GM11168 (cell line): ENCODE data around the gene OSR1.
"Not testable (repeated sequence)": the region's sequence is repeated elsewhere in the genome, so short reads cannot be mapped to it uniquely, and the experiment has no call there.

ENCODE experiments used
- in situ Hi-C: fragments of 300-500 bp; cut with MboI; formaldehyde crosslinking; loops from one replicate; pipeline ENCODE4 v1.12.0; 2022; ENCODE audit warnings: low sequenced_read_pairs; ENCODE audit not compliant: unreplicated experiment

OSR1 gene

GRCh38 chr2:19358242-19359020 lies at the start of gene OSR1:
TSS of gene OSR1 (minus strand) at chr2:19358623. CDS start at chr2:19353805, 4,818 bp downstream.
- in situ Hi-C loops: loop anchor here (10.0 to 25.0 kb wide), 3 partner anchors 496 to 821 kb away; no protein-coding TSS in a partner anchor

DNA sequence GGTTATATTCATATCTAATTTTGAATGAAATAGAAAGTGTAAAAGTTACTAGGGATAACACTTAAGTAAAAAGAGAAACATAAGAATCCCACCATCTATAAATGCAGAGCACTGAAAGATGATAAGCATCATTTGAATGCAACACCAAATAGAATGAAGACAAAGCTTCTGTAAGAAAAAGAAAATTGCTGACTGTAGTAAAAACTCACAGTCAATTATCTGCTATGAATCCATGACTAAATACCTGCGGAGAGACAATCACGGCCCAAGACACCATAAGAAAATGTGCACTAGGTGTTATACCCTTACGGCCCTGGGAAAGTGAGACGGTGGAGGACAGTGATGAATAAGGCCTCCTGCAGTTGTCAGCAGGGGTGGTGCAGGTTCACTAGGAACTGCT lies 45.4 kb upstream of the OSR1 start:
- in situ Hi-C loops: no loop called here

GRCh38 chr2:19392191-19392590 lies 33.8 kb upstream of the OSR1 start:
- in situ Hi-C loops: no loop called here

DNA sequence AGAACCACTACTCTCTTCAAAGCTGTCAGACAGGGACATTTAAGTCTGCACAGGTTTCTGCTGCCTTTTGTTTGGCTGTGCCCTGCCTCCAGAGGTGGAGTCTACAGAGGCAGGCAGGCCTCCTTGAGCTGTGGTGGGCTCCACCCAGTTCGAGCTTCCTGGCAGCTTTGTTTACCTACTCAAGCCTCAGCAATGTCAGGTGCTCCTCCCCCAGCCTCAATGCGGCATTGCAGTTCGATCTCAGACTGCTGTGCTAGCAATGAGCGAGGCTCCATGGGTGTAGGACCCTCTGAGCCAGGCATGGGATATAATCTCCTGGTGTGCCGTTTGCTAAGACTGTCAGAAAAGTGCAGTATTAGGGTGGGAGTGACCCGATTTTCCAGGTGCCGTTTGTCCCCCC lies 31.0 kb upstream of the OSR1 start:
- in situ Hi-C loops: not testable (repeated sequence)

- in situ Hi-C loops: no loop called here
Observed at GRCh38 chr2:19380532-19380931, 22.1 kb upstream of the OSR1 start.

DNA sequence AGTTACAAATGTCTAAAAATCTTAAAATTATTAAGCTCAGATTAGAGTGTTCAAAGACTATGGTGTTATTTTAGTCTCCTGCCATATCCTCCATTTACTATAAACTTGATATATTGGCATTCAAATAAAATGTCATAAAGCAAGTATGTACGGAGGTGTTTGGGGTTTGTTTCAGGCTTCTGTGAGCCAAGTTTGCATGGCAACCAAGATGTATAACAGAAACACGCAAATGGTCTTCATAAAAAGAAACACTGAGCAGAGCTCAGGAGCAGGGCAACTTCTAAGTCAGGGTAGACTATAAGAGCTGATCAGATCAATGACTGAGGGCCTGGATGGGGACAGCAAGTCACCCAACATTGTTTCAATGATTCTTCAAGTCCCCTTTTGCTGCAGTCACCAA lies 20.5 kb upstream of the OSR1 start:
- in situ Hi-C loops: no loop called here

DNA sequence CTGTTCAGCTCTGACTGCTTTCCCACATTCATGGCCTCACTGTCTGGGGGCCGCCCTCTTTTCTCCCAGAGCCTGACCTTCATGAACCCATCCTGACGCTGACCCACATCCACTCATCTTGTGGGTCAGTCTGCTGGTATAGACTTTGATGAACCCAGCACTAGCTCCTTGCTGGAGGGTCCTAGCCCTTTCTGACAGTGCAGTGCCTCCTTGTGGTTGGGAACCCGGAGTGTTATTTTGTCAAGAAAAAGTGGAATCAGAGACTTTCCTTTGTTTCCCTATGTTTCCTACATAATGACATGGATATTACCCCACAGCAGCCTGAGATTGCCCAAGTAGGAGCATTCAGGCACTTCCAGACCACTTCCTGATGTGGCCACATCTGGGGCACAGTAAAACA lies 19.3 kb upstream of the OSR1 start:
- in situ Hi-C loops: no loop called here

GRCh38 chr2:19373352-19373751 lies 14.9 kb upstream of the OSR1 start:
- in situ Hi-C loops: loop anchor here (25.0 kb wide), 2 partner anchors 636 to 836 kb away; no protein-coding TSS in a partner anchor

DNA sequence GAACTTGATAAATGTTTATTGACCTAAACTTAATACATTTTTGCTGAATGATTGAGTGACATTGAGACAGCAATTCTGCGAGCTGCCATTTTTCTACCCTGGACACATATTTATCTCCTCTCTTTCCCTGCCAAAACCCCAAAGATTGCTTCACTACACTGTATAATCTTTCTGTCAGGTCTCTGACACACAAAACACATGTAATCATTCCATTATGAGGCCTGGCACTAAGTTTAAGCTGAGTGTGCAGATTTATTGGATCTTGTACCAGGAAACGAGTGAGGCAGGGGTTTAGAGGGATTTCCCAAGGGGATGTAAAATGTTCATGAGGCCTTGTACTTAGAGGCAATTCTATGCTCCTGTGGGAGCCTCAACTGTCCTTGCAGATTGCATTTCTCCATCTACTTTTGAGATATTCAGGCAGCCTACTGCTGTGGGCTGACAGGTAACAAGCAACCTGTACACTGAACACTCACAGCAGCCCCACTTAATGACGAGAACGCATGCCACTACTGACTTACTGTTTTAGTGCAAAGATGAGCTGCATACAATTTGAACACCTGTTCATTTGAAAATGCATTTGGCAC lies 13.7 kb upstream of the OSR1 start:
- in situ Hi-C loops: loop anchor here (25.0 kb wide), 2 partner anchors 635 to 835 kb away; no protein-coding TSS in a partner anchor

DNA sequence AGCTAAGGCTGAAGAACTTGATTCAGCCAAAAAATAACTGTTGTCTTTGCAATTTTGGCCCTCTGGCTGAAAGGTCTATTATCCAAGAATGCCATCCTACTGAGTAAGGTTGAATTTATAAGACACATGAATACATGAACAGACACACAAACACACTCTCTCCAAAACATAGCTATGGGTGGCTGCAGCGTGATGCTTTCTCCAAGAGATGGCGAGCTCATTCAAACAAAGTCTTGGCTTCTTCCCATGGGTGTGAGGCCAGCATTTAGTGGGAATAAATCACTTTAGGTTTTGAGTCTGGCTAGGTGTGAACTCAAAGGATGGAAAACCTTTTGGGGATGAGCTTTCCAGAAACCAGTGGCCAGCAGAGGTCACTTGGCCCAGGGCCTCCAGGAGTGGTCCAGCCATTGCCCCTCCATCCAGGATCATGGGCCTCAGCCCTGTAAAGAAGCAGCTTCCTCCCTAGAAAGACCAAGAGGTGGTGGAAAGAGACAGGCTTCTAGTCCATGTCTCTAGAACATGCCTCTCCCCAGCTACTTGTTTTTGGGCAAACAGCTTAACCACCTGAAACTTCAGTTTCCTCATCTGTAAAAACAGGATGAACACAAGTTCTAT lies 11.0 kb upstream of the OSR1 start:
- in situ Hi-C loops: loop anchor here (25.0 kb wide), 2 partner anchors 632 to 832 kb away; no protein-coding TSS in a partner anchor

DNA sequence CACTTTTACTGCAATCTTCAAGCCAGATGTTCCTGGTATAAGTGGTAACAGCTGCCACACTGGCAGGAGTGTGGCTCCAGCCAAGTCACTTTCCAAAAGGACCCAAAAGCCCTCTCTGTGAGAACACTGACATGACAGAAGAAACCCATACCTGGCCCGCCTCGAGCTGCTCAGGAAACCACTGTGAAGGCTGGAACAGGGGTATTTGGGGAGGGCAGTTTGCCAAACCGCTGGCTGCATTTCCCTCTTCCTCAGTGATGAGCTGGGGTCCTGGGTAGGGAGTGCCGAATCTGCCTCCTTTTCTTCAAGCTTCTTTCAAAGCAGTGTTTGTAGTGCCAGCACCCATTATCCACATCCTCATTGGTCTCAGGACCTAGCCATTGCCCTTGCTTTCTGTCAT lies 10.3 kb upstream of the OSR1 start:
- in situ Hi-C loops: loop anchor here (25.0 kb wide), 2 partner anchors 631 to 831 kb away; no protein-coding TSS in a partner anchor

DNA sequence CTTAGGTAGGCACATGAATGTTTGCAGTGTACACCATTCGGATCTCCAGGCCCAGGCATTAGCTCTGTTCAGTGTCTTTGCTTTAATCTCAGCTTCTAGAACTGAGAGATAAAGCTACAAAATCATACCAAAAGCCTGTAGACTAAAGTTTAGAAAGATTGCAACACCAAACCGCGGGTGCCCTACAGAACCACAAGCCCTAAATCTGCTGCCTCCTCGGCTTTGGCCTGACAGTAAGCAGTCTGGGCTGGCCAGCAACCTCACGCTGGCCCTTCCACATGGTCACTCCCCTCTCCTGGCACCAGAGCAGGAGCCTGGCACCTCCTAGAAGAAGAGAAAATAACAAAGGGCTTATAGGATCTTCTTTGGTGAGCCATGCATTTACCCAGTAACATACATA lies 8.9 kb upstream of the OSR1 start:
- in situ Hi-C loops: loop anchor here (25.0 kb wide), 2 partner anchors 630 to 830 kb away; no protein-coding TSS in a partner anchor

DNA sequence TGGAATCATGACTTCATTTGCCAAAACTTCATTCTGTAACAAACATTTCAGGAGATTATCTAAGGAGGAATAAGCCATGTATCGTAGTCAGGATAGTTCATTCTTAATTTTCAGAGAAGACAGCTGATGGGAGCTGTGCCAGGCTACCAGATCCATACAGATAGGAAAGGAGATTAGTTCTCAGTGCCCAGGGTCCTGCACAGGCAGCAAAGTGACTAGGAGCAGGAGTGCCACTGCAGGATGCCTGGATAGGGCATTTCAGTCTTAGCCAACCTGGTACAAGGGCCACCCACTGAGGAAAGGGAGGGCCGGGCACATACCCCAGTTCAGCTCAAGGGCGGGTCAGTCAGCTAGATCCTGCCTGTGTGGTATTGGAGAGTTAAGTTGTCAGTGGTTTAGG lies 6.7 kb upstream of the OSR1 start:
- in situ Hi-C loops: loop anchor here (25.0 kb wide), 2 partner anchors 628 to 828 kb away; no protein-coding TSS in a partner anchor

DNA sequence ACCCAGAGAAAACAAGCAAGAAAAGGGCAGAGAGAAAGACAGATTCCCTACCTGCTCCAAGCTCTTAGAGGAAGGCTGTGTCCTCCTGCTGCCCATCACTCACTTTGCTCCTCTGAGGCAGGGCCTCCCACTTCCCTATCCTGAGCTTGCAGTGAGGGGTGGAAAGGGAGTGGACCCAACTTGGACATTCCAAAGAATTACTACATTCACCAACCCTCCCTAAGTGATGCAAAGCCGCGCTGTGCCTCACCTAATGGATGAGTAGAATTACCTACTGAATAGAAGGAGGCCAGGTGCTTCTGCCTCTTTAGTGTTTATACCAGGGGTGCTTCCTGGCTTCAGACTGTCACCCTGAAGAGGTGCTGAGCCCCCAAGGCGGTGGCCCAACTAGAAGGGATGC lies 5.6 kb upstream of the OSR1 start:
- in situ Hi-C loops: loop anchor here (25.0 kb wide), 2 partner anchors 627 to 827 kb away; no protein-coding TSS in a partner anchor

- in situ Hi-C loops: loop anchor here (25.0 kb wide), 2 partner anchors 626 to 826 kb away; no protein-coding TSS in a partner anchor
Observed at GRCh38 chr2:19363474-19363778, 5.0 kb upstream of the OSR1 start.

DNA sequence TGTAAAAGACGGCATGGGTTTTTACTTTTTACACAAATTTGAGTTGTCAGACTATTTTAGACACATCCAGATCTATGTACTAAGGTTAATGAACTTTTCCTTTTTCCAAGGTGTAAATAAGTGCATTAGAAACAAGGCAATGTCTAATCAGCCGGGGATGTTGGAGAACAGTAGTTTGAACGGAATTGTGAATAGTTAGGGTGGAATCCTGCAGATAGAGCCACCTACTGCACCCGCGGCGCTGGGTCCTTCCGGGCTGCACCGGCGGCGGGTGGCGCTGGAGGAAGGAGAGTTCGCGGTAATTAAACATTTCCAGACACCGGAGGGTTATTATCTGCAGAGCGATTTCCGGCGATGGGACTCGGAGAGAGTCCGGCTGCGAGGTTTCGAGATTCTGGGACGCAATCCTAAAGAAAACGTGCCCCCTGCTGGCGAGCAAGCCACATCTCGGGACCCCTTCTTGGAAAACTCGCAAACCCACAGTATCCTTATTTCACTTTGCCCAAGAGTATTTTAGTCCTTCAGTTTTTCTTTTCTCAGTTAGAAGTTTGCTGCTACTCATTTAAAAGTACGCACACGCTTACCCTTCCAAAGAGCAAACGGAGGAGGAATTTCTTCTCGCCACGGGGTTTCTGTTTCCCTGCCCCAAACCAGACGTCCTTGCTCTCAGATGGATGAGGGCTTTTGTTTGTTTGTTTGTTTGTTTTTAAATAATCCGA lies 4.5 kb upstream of the OSR1 start:
- in situ Hi-C loops: loop anchor here (25.0 kb wide), 2 partner anchors 626 to 826 kb away; no protein-coding TSS in a partner anchor

- in situ Hi-C loops: loop anchor here (25.0 kb wide), 2 partner anchors 625 to 825 kb away; no protein-coding TSS in a partner anchor
Observed at GRCh38 chr2:19362094-19362754, 3.8 kb upstream of the OSR1 start.

DNA sequence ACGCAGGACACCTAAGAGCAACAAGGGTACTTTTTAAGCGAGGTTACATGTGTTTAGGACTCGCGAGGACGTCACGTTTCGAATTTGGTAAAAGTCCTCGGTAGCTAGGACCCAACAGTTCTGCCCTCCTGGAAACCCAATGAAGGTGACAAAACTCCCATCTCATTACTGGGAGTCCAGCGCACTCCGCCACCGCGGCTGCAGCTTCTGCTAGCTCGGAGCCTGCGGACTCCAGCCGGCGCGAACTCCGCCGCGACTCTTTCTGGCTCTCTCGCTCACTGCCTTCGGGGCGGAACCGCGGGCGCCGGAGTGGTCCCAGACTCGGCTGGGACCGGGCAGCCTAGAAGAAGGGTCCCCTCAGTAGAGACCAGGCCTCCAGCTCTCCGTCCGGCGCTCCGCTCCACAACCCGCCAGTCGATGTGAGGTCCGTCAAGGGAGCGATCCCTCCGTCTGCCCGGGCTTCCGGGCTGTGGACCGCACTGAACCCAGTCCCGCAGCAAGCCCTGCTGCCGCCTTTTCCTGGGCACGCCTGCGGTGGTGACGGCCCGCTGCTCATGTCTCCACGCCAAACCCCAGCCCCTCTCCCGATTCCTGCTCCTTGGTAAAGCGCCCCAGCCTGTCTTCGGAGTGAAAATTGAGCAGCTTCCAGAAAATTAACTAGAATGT lies 3.0 kb upstream of the OSR1 start:
- in situ Hi-C loops: loop anchor here (25.0 kb wide), 2 partner anchors 624 to 824 kb away; no protein-coding TSS in a partner anchor

DNA sequence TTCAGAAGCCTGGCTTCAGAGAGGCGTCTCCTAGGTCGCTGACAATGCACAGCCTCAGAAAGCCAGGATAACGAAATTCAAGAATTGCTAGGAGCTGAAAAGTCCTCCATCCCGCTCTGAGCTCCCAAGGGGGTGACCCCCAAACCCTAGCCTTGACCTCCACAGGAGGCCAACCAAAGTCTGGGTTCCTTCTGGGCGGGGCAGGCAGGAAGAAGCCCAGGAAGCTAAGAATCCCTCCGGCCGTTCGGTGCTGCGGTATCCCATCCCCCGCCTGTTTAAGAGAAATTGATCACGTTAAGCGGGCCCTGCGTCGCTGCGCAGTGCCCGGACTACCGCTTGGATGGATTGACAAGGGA lies 2.5 kb upstream of the OSR1 start:
- in situ Hi-C loops: loop anchor here (25.0 kb wide), 2 partner anchors 624 to 824 kb away; no protein-coding TSS in a partner anchor
